ENCODE results near the gene NPIPB6.
"Not testable (repeated sequence)": the region's sequence is repeated elsewhere in the genome, so short reads cannot be mapped to it uniquely, and the experiment has no call there.

- TF ChIP-seq EZH2 (IDR thresholded peaks at IDR 0.05; ENCODE audit: insufficient read depth, poor library complexity, severe bottlenecking); EZH2phosphoT487 (IDR thresholded peaks at IDR 0.05; ENCODE audit: insufficient read depth, low read depth): not testable (repeated sequence)
These were observed 32.3 kb downstream of the NPIPB6 start for GRCh38 chr16:28330981-28331380.

Measured in GM23248 (cell line).